Lower leg skin (tissue), 4 donors: Measurements from ENCODE around the gene BMAL1. TPM values are rescaled to one million over a fixed set of nuclear protein-coding genes. Genes with fewer than 3 reads are reported as not detected.
A peak's percentile ranks its signal among the peaks of the same experiment; 100 is the strongest.

Experiments used
- DNase-seq, 2 donors: peaks; one replicate each; pipeline ENCODE4 v3.0.0-alpha.2; 2019; ENCODE audit warnings: low spot score in 2 of 2
- H3K4me3 ChIP-seq: fragments of 200-600 bp; sonication (generic); 2 replicates; pipeline ENCODE4 v1.5.1; 2017; ENCODE audit warnings: mild to moderate bottlenecking, low read depth; ENCODE audit not compliant: poor library complexity, severe bottlenecking
- POLR2A ChIP-seq, 2 donors: fragments of 450-650 bp; IDR thresholded peaks; one replicate each; pipeline ENCODE4 v1.6.1; 2016 to 2017; ENCODE audit warnings: antibody characterized with exemption in 2 of 2, mild to moderate bottlenecking in 1 of 2, moderate library complexity in 1 of 2
- WGBS, 2 donors: methylation state at CpG; one replicate each; pipeline ENCODE4 v1.1.5; 2018; 5-methylcytosine and 5-hydroxymethylcytosine counted together
- intact Hi-C: fragments of 100-400 bp; cut with DNase I; formaldehyde crosslinking; loops from one replicate; pipeline ENCODE4 v1.15.0; 2023; ENCODE audit warnings: low total_unique reads
- total RNA-seq, 4 donors: library from RNA; depleted of rRNA; stranded (reverse); fragments of >200 nt; gene quantifications; one replicate each; pipeline ENCODE4 v1.1.0, GENCODE V29; 2016
- TF ChIP-seq, protein P1 (sequence below), 3 donors: fragments of 450-650 bp; IDR thresholded peaks; one replicate each; pipeline ENCODE4 v1.5.1; 2016; ENCODE audit warnings: antibody characterized with exemption in 3 of 3, mild to moderate bottlenecking in 3 of 3, moderate library complexity in 2 of 3

The BMAL1 gene
- total RNA-seq, 4 donors from 2014 or later = 34.8 to 132 (median 61.5) TPM

DNA sequence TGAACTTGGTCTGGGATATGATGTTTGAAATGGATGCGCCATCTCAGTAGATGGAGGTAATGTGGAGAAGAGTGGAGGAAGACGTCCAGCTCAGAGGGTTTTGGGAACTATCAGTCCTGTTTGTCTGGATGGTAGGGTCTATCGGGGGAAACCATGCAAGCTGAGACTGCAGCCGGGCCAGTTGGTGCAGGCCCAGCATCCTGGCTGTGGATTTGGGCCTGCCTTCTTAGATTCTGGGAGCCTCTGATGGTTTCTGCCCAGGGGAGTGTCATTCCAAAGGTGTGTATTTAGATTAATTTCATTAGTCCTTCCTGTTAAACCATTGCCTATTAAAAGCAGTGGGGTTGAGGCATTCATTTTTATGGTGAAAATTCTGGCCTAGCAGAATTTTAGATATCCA, 31.6 kb downstream of the BMAL1 start:
- intact Hi-C loops = no loop called here
- 65% methylated on average over 4 of the region's 4 CpGs for WGBS, 2 donors
- no peak for DNase-seq
- H3K4me3 ChIP-seq = no peak overlapping the region
- no peak for TF ChIP-seq POLR2A (IDR thresholded peaks at IDR 0.05)
- TF ChIP-seq, protein P1, sequence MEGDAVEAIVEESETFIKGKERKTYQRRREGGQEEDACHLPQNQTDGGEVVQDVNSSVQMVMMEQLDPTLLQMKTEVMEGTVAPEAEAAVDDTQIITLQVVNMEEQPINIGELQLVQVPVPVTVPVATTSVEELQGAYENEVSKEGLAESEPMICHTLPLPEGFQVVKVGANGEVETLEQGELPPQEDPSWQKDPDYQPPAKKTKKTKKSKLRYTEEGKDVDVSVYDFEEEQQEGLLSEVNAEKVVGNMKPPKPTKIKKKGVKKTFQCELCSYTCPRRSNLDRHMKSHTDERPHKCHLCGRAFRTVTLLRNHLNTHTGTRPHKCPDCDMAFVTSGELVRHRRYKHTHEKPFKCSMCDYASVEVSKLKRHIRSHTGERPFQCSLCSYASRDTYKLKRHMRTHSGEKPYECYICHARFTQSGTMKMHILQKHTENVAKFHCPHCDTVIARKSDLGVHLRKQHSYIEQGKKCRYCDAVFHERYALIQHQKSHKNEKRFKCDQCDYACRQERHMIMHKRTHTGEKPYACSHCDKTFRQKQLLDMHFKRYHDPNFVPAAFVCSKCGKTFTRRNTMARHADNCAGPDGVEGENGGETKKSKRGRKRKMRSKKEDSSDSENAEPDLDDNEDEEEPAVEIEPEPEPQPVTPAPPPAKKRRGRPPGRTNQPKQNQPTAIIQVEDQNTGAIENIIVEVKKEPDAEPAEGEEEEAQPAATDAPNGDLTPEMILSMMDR (IDR thresholded peaks at IDR 0.05) = no peak

DNA sequence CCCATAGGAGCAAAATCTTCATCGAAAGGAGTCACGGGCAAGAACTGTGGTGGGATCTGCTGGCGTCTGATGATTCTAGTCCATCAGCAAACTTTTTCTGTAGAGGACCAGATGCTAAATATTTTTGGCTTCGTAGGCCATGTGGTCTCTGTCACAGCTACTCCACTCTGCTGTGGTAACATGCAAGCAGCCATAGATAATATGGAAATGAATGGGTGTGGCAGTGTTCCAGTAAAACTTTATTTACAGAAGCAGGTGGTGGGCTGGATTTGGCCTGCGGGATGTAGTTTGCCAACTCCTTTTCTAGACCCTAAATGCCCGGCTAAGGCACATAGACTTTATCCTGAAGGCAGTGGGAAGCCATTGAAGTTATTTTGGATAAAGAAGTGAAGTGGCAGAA, 32.9 kb downstream of the BMAL1 start:
- DNase-seq = no peak
- 91 to 92% methylated on average over 6 of the region's 6 CpGs for WGBS, 2 donors
- intact Hi-C loops = no loop called here
- H3K4me3 ChIP-seq = no peak overlapping the region
- TF ChIP-seq POLR2A (IDR thresholded peaks at IDR 0.05) = no peak
- TF ChIP-seq, protein P1 (IDR thresholded peaks at IDR 0.05) = no peak

DNA sequence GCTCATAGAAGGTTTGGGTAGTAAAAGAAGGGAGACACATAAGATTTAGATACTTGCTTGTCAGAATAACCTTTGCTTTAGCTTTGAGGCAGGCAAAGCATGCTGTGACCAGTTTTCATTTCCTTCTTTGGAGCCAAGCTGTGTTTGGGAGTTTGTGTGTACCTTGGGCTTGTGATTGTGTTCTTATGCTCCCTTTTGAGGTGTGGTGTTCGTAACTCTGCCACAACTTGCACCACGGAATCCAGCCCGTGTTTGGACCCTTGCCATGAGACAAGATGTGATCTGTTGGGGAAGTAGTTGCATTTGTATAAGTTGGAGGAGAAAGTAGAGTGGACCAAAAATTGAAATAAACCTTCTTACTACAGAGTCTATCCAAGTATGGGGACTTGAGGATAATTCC, 34.0 kb downstream of the BMAL1 start:
- intact Hi-C loops = no loop called here
- no peak overlapping the region for H3K4me3 ChIP-seq
- no peak for TF ChIP-seq POLR2A (IDR thresholded peaks at IDR 0.05)
- TF ChIP-seq, protein P1 (IDR thresholded peaks at IDR 0.05) = no peak
- WGBS, 2 donors = 41 to 64% methylated on average over 3 of the region's 3 CpGs
- DNase-seq = peak in 1 of 2 donors; percentile 50

DNA sequence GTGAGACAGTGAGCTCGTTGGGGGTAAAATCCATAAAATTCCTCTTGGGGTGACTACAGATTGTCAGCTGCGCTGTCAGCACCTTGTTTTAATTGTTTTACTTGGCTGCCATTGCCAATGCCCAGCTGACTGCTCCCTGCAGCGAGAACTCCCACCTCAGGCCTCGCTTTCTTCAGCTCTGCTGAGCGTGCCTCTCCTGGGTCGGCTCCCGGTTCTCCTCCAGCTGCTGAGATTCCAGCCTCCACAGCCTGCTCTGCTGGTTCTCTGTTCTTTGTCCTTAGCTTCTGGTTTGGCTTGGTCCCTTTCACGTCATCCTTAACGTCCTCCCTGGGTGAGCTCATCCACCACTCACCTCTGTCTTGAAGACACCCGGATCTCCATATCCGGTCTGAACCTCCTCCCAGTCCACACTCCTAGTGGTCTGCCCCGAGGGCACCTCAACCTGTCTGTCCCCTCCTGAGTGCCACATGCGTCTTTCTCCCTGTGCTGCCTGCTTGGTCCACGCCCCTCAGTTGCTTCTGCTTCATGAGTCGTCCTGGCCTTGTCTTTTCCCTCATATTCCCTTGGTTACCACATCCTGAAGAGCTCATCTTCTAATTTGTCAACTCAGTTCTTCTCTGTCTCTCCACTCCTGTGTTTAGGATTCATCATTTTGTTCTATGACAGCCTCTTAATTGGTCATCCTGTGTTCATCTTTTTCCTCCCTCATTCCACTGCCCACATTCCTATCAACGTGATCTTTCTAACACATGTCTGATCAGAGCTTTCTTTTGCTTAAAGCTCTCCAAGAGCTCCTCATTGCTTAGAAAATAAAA, 35.6 kb downstream of the BMAL1 start:
- TF ChIP-seq POLR2A (IDR thresholded peaks at IDR 0.05) = no peak
- TF ChIP-seq, protein P1 (IDR thresholded peaks at IDR 0.05) = no peak
- no peak for DNase-seq
- H3K4me3 ChIP-seq = no peak overlapping the region
- WGBS, 2 donors = 81 to 82% methylated on average over 16 of the region's 16 CpGs
- intact Hi-C loops = no loop called here

DNA sequence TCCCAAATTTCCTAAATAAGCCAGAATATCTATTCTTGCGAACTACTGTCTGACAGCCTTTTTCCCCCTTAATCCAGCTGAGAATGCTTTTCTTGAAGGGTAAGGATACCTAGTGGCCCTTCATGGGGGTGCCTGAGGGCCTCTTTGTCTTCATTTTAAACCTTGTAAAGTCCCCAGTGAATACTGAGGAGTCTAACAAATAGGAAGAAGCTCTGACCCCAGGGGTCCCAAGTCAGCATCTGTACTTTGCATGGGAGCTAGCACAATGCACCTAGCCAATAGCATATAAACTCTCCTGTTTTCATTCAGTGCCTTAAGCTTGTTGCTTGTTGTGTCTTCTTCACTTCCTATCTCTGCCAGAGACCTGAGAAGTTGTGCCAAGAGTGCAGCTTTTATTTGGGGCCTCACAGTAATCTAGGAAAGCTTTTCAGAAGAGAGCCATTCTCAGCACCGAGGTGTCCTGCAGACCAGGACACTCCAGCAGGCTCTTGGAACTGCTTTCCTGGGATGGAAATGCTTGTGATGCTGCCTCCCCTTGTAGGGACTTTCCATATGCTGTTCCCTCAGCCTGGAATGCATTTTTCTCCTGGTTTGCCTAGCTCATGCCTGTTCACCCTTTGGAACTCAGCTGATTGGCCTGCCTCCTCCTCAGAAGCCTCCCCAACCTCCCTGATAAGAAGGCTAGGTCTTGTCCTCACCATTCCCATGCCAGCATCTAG, 37.2 kb downstream of the BMAL1 start:
- intact Hi-C loops = no loop called here
- TF ChIP-seq POLR2A (IDR thresholded peaks at IDR 0.05) = no peak
- TF ChIP-seq, protein P1 (IDR thresholded peaks at IDR 0.05) = no peak
- DNase-seq = no peak
- no peak overlapping the region for H3K4me3 ChIP-seq
- 64 to 70% methylated on average over 2 of the region's 2 CpGs for WGBS, 2 donors
